IMR-90 (cell line): ENCODE measurements around the gene SS18. TPM values are rescaled to one million over a fixed set of nuclear protein-coding genes. Genes with fewer than 3 reads are reported as not detected.

ENCODE experiments used
- ATAC-seq: fragments of 200-7000 bp; cut with Tn5 transposase; 2 replicates; pipeline ENCODE4 v1.9.1; 2020; ENCODE audit warnings: low read depth, mild to moderate bottlenecking, moderate library complexity
- BruUV-seq: library from RNA; stranded (reverse); fragments of 400-500 nt; replicated peaks from 2 replicates; lab custom pipeline; 2021; lab: Mats Ljungman, UMichigan
- CTCF ChIA-PET: fragments of 300-600 bp; formaldehyde crosslinking; extraction: SDS; loops from one replicate; lab custom pipeline; 2021; ENCODE audit warnings: antibody characterized with exemption; lab: Yijun Ruan, JAX
- POLR2A ChIA-PET: fragments of 300-600 bp; sonication (Branson Sonifier 250); formaldehyde crosslinking; loops from one replicate; lab custom pipeline; 2022; ENCODE audit warnings: antibody characterized with exemption; ENCODE audit not compliant: unreplicated experiment; lab: Charles Lee
- DNase-seq: peaks from one replicate; pipeline ENCODE4 v3.0.0; 2013
- H2AFZ ChIP-seq: replicated peaks from 2 replicates; pipeline ENCODE3; 2013; ENCODE audit warnings: low read length, mild to moderate bottlenecking; ENCODE audit not compliant: poor library complexity
- H2AK5ac ChIP-seq: 2 replicates; pipeline ENCODE4 v1.6.1; 2013; ENCODE audit warnings: low read depth, low read length, inconsistent platforms
- H2AK9ac ChIP-seq: replicated peaks from 2 replicates; pipeline ENCODE3; 2013; ENCODE audit warnings: mild to moderate bottlenecking, low read depth, low read length, moderate library complexity; ENCODE audit not compliant: poor library complexity
- H2BK120ac ChIP-seq: 2 replicates; pipeline ENCODE4 v1.6.1; 2013; ENCODE audit warnings: low read depth, low read length, inconsistent platforms
- H2BK15ac ChIP-seq: 3 replicates; pipeline ENCODE4 v1.6.1; 2013; ENCODE audit warnings: low read depth, low read length, inconsistent platforms
- H2BK20ac ChIP-seq: 2 replicates; pipeline ENCODE4 v1.6.1; 2013; ENCODE audit warnings: low read depth, mild to moderate bottlenecking, inconsistent platforms, low read length, moderate library complexity
- H2BK5ac ChIP-seq: 2 replicates; pipeline ENCODE4 v1.6.1; 2013; ENCODE audit warnings: mild to moderate bottlenecking, low read depth, low read length, inconsistent platforms; ENCODE audit not compliant: poor library complexity, severe bottlenecking
- H3K14ac ChIP-seq: replicated peaks from 2 replicates; pipeline ENCODE4 v1.6.1; 2013; ENCODE audit warnings: low read depth, low read length, inconsistent platforms
- H3K18ac ChIP-seq: 2 replicates; pipeline ENCODE4 v1.6.1; 2013; ENCODE audit warnings: low read depth, low read length, control low read depth
- H3K23ac ChIP-seq: 2 replicates; pipeline ENCODE4 v1.6.1; 2013; ENCODE audit warnings: low read depth, low read length, inconsistent platforms
- H3K27ac ChIP-seq: 2 replicates; pipeline ENCODE4 v1.5.1; 2013; ENCODE audit warnings: mild to moderate bottlenecking, control low read depth, low read length; ENCODE audit not compliant: insufficient read depth
- H3K27me3 ChIP-seq: 2 replicates; pipeline ENCODE4 v1.6.1; 2013; ENCODE audit warnings: low read length; ENCODE audit not compliant: control insufficient read depth, insufficient read depth
- H3K36me3 ChIP-seq: 2 replicates; pipeline ENCODE4 v1.6.1; 2013; ENCODE audit warnings: low read length, mixed read lengths; ENCODE audit not compliant: control insufficient read depth, insufficient read depth
- H3K4ac ChIP-seq: 2 replicates; pipeline ENCODE4 v1.6.1; 2013; ENCODE audit warnings: low read depth, low read length, inconsistent platforms
- H3K4me1 ChIP-seq: 2 replicates; pipeline ENCODE4 v1.6.1; 2013; ENCODE audit warnings: low read length, mixed read lengths; ENCODE audit not compliant: control insufficient read depth, insufficient read depth
- H3K4me2 ChIP-seq: 2 replicates; pipeline ENCODE4 v1.6.1; 2013; ENCODE audit warnings: low read depth, mild to moderate bottlenecking, control low read depth, low read length, moderate library complexity
- H3K4me3 ChIP-seq: 2 replicates; pipeline ENCODE4 v1.5.1; 2013; ENCODE audit warnings: low read depth, mild to moderate bottlenecking, control low read depth, low read length, moderate library complexity; ENCODE audit not compliant: insufficient read depth
- H3K56ac ChIP-seq: 2 replicates; pipeline ENCODE4 v1.6.1; 2013; ENCODE audit warnings: low read length, inconsistent platforms; ENCODE audit not compliant: insufficient read depth; ENCODE audit errors: extremely low read depth
- H3K79me1 ChIP-seq, 2 experiments: 2 replicates each; pipeline ENCODE4 v1.6.1; 2013; ENCODE audit warnings: low read length in 2 of 2, inconsistent platforms in 1 of 2, low read depth in 1 of 2
- H3K9ac ChIP-seq: 2 replicates; pipeline ENCODE4 v1.6.1; 2013; ENCODE audit warnings: low read depth, low read length, control low read depth
- H3K9me1 ChIP-seq: 2 replicates; pipeline ENCODE4 v1.6.1; 2013; ENCODE audit warnings: low read length, inconsistent platforms; ENCODE audit not compliant: insufficient read depth
- H3K9me3 ChIP-seq: 2 replicates; pipeline ENCODE4 v1.6.1; 2013; ENCODE audit warnings: low read length; ENCODE audit not compliant: control insufficient read depth, insufficient read depth
- H4K20me1 ChIP-seq: 2 replicates; pipeline ENCODE4 v1.6.1; 2013; ENCODE audit warnings: low read length, inconsistent platforms; ENCODE audit not compliant: insufficient read depth
- H4K5ac ChIP-seq: 2 replicates; pipeline ENCODE4 v1.6.1; 2013; ENCODE audit warnings: mild to moderate bottlenecking, low read depth, low read length, control low read depth
- H4K8ac ChIP-seq, 2 experiments: 2 replicates each; pipeline ENCODE4 v1.6.1; 2013; ENCODE audit warnings: low read depth in 2 of 2, low read length in 2 of 2, control low read depth in 1 of 2, inconsistent platforms in 1 of 2
- H4K91ac ChIP-seq: 2 replicates; pipeline ENCODE4 v1.6.1; 2013; ENCODE audit warnings: low read depth, low read length, inconsistent platforms; ENCODE audit not compliant: insufficient read depth
- CTCF ChIP-seq: conservative IDR thresholded peaks from 2 replicates; pipeline ENCODE4 v1.5.1; 2012; ENCODE audit warnings: mild to moderate bottlenecking, low read depth, low read length, improper control_type of control experiment
- FOS ChIP-seq: fragments of 150-350 bp; IDR thresholded peaks from 2 replicates; pipeline ENCODE4 v1.6.1; 2016; ENCODE audit warnings: low read depth, low read length
- MXI1 ChIP-seq: IDR thresholded peaks from 2 replicates; pipeline ENCODE4 v1.6.1; 2012; ENCODE audit warnings: low read depth, mild to moderate bottlenecking, low read length, moderate library complexity, borderline replicate concordance
- NFE2L2 ChIP-seq: fragments of 150-350 bp; IDR thresholded peaks from 2 replicates; pipeline ENCODE4 v1.6.1; 2016; ENCODE audit warnings: low read depth, mild to moderate bottlenecking, low read length
- RCOR1 ChIP-seq: IDR thresholded peaks from 2 replicates; pipeline ENCODE4 v1.6.1; 2012; ENCODE audit warnings: mild to moderate bottlenecking, low read length, improper control_type of control experiment; ENCODE audit not compliant: insufficient replicate concordance
- RFX5 ChIP-seq: IDR thresholded peaks from 2 replicates; pipeline ENCODE4 v1.8.0; 2012; ENCODE audit warnings: low read depth, mild to moderate bottlenecking, low read length, moderate library complexity
- WGBS, 2 experiments: methylation state at CpG; one replicate each; pipeline versions ENCODE4 v1.1.5 to v1.1.7; 2013; ENCODE audit warnings: missing lambda C conversion rate in 2 of 2; ENCODE audit not compliant: insufficient read length in 1 of 2; ENCODE audit errors: extremely low coverage in 2 of 2; 5-methylcytosine and 5-hydroxymethylcytosine counted together
- dilution Hi-C: fragments of 300-500 bp; cut with HindIII; formaldehyde crosslinking; loops from one replicate; pipeline ENCODE4 v1.14.3; 2018; ENCODE audit warnings: low sequenced_read_pairs; ENCODE audit not compliant: unreplicated experiment
- in situ Hi-C: fragments of 300-500 bp; cut with MboI; formaldehyde crosslinking; loops from 3 replicates; pipeline ENCODE4 v1.14.3; 2019; ENCODE audit warnings: low sequenced_read_pairs, inconsistent platforms, mixed read lengths
- intact Hi-C: fragments of 100-400 bp; cut with micrococcal nuclease; formaldehyde crosslinking; loops from 2 replicates; pipeline ENCODE4 v1.10.0; 2022
- polyA plus RNA-seq, 3 experiments: library from polyadenylated mRNA; depleted of rRNA; stranded (reverse); fragments of >200 nt; gene quantifications; 2 replicates each; pipeline ENCODE4 v1.2.3, GENCODE V29; 2012; ENCODE audit warnings: low replicate concordance in 1 of 3
- total RNA-seq: library from RNA; depleted of rRNA; stranded (reverse); fragments of >200 nt; gene quantifications from 2 replicates; pipeline ENCODE4 v1.2.3, GENCODE V29; 2012
- TF ChIP-seq, protein P1 (sequence below): fragments of 150-350 bp; IDR thresholded peaks from 2 replicates; pipeline ENCODE4 v1.6.1; 2017; ENCODE audit warnings: mild to moderate bottlenecking, antibody characterized with exemption, low read length, low read depth

The SS18 gene
- total and polyA plus RNA-seq, 2 of the 4 experiments (the other 2 are of a cell fraction), result 112 to 242 TPM

- no peak overlapping the region for H2BK15ac ChIP-seq
- H3K36me3 ChIP-seq, result peaks cover 9% of the 10 kb centered on the region
- H3K4me3 ChIP-seq, result no peak overlapping the region
- H4K20me1 ChIP-seq, result peaks cover 16% of the 10 kb centered on the region
- H4K5ac ChIP-seq, result no peak overlapping the region
- H3K4me2 ChIP-seq, result no peak overlapping the region
- no peaks in the 10 kb centered on the region for H3K27me3 ChIP-seq
- BruUV-seq, result no TSS peak
- no peak overlapping the region for H2BK5ac ChIP-seq
- H2AFZ ChIP-seq, result no peak overlapping the region
- no peak for DNase-seq
- H3K4me1 ChIP-seq, result no peaks in the 10 kb centered on the region; the same call in 1 of the 2 replicates
- no peak overlapping the region for H2AK9ac ChIP-seq
- dilution Hi-C loops, result no loop called here
- no peak overlapping the region for H4K8ac ChIP-seq
- H2BK120ac ChIP-seq, result no peak overlapping the region
- no peak overlapping the region for H3K18ac ChIP-seq
- no peak overlapping the region for H4K91ac ChIP-seq
- H3K79me1 ChIP-seq, result peaks cover 2 to 43% of the 10 kb centered on the region in 2 experiments; a peak in 3 of 4 replicates
- H3K9me3 ChIP-seq, result no peaks in the 10 kb centered on the region
- ChIA-PET CTCF (no interaction called here), POLR2A (no interaction called here)
- no peak overlapping the region for H3K56ac ChIP-seq
- in situ Hi-C loops, result no loop called here
- no peak for TF ChIP-seq RFX5
- TF ChIP-seq RCOR1, result no peak
- TF ChIP-seq, protein P1, sequence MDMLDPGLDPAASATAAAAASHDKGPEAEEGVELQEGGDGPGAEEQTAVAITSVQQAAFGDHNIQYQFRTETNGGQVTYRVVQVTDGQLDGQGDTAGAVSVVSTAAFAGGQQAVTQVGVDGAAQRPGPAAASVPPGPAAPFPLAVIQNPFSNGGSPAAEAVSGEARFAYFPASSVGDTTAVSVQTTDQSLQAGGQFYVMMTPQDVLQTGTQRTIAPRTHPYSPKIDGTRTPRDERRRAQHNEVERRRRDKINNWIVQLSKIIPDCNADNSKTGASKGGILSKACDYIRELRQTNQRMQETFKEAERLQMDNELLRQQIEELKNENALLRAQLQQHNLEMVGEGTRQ, result no peak
- TF ChIP-seq FOS, result no peak
- TF ChIP-seq MXI1, result no peak
- no peak for TF ChIP-seq NFE2L2
- TF ChIP-seq CTCF, result no peak
- H3K14ac ChIP-seq, result no peak overlapping the region
- intact Hi-C loops, result no loop called here
- no peak overlapping the region for H3K4ac ChIP-seq
- H3K23ac ChIP-seq, result no peak overlapping the region
- H3K9ac ChIP-seq, result no peak overlapping the region
- WGBS, 2 experiments, result no CpG with 5 or more reads among the region's 6 CpGs
- no peaks in the 10 kb centered on the region for H3K9me1 ChIP-seq
- H2AK5ac ChIP-seq, result no peak overlapping the region
- H3K27ac ChIP-seq, result no peak overlapping the region
- no peak for ATAC-seq
- no peak overlapping the region for H2BK20ac ChIP-seq
Observed at GRCh38 chr18:26086959-26087358, 3.5 kb downstream of the SS18 start.
